Panc1 (cell line): ENCODE results near the gene BCL2L12. TPM values are rescaled to one million over a fixed set of nuclear protein-coding genes. Genes with fewer than 3 reads are reported as not detected.

Experiments used
- ATAC-seq: fragments of 200-7000 bp; cut with Tn5 transposase; 2 replicates; pipeline ENCODE4 v1.9.1; 2020; ENCODE audit warnings: mild to moderate bottlenecking, moderate library complexity
- BruUV-seq: library from RNA; stranded (reverse); fragments of 400-500 nt; replicated peaks from 2 replicates; lab custom pipeline; 2021; lab: Mats Ljungman, UMichigan
- CTCF ChIA-PET: fragments of 300-600 bp; sonication (Branson Sonifier 250); formaldehyde crosslinking; loops from one replicate; lab custom pipeline; 2022; ENCODE audit warnings: antibody characterized with exemption; lab: Charles Lee
- POLR2A ChIA-PET: fragments of 300-600 bp; sonication (Branson Sonifier 250); formaldehyde crosslinking; loops from one replicate; lab custom pipeline; 2022; ENCODE audit warnings: antibody characterized with exemption; lab: Charles Lee
- DNase-seq: peaks from one replicate; pipeline ENCODE4 v3.0.0-alpha.2; 2010; ENCODE audit warnings: low read depth, low spot score
- H3K27ac ChIP-seq: 2 replicates; pipeline ENCODE4 v1.5.1; 2011; ENCODE audit warnings: mild to moderate bottlenecking, low read length, inconsistent platforms
- H3K27me3 ChIP-seq: fragments of 200-500 bp; sonication (Bioruptor generic); 2 replicates; pipeline ENCODE4 v1.6.0; 2014; ENCODE audit warnings: low read length, inconsistent platforms; ENCODE audit not compliant: control insufficient read depth, insufficient read depth
- H3K36me3 ChIP-seq: fragments of 200-500 bp; sonication (Bioruptor generic); 2 replicates; pipeline ENCODE4 v1.5.1; 2014; ENCODE audit warnings: inconsistent platforms, mild to moderate bottlenecking, low read length, moderate library complexity; ENCODE audit not compliant: control insufficient read depth, insufficient read depth
- H3K4me1 ChIP-seq: 2 replicates; pipeline ENCODE4 v1.5.1; 2011; ENCODE audit warnings: inconsistent platforms, mild to moderate bottlenecking, low read length, moderate library complexity; ENCODE audit not compliant: control insufficient read depth, insufficient read depth
- H3K4me3 ChIP-seq, 2 experiments: 2 replicates each; pipeline ENCODE4 v1.5.1; 2011 to 2012; ENCODE audit warnings: low read depth in 2 of 2, low read length in 2 of 2, mild to moderate bottlenecking in 2 of 2, inconsistent platforms in 1 of 2, moderate library complexity in 1 of 2
- H3K9me3 ChIP-seq: fragments of 200-500 bp; sonication (Bioruptor generic); 2 replicates; pipeline ENCODE4 v1.5.1; 2014; ENCODE audit warnings: low read depth, mild to moderate bottlenecking, inconsistent platforms, low read length, moderate library complexity; ENCODE audit not compliant: control insufficient read depth, insufficient read depth
- POLR2AphosphoS5 ChIP-seq: IDR thresholded peaks from 2 replicates; pipeline ENCODE4 v1.6.1; 2012; ENCODE audit warnings: mild to moderate bottlenecking, low read depth, low read length, moderate library complexity
- SIN3A ChIP-seq: IDR thresholded peaks from 2 replicates; pipeline ENCODE4 v1.6.1; 2012; ENCODE audit warnings: low read depth, mild to moderate bottlenecking, low read length, moderate library complexity, borderline replicate concordance; ENCODE audit not compliant: insufficient read depth
- TCF7L2 ChIP-seq: IDR thresholded peaks from 2 replicates; pipeline ENCODE4 v1.6.1; 2011; ENCODE audit warnings: mild to moderate bottlenecking, low read depth, low read length, inconsistent platforms
- in situ Hi-C: cut with HindIII; loops from 2 replicates; pipeline ENCODE4 v1.10.0; 2016; ENCODE audit warnings: low sequenced_read_pairs, low pct_unique_long_range_greater_than_20kb
- intact Hi-C: fragments of 100-400 bp; cut with micrococcal nuclease; formaldehyde crosslinking; loops from one replicate; pipeline ENCODE4 v1.10.0; 2022; ENCODE audit not compliant: unreplicated experiment
- total RNA-seq: library from RNA; stranded (reverse); gene quantifications from one replicate; pipeline ENCODE4 v1.2.1, GENCODE V29; 2021; ENCODE audit not compliant: unreplicated experiment
- TF ChIP-seq, protein P1 (sequence below), 2 experiments: IDR thresholded peaks; 2 replicates each; pipeline ENCODE4 v1.6.1; 2011 to 2012; ENCODE audit warnings: low read depth in 2 of 2, control low read depth in 1 of 2, low read length in 1 of 2, mild to moderate bottlenecking in 1 of 2, moderate library complexity in 1 of 2; ENCODE audit not compliant: insufficient read depth in 1 of 2
- TF ChIP-seq, protein P2 (sequence below): fragments of 450-650 bp; IDR thresholded peaks from 2 replicates; pipeline ENCODE4 v1.5.1; 2017; ENCODE audit warnings: mild to moderate bottlenecking

Gene BCL2L12
- total RNA-seq, 1 experiment from 2014 or later = 69.6 TPM

DNA sequence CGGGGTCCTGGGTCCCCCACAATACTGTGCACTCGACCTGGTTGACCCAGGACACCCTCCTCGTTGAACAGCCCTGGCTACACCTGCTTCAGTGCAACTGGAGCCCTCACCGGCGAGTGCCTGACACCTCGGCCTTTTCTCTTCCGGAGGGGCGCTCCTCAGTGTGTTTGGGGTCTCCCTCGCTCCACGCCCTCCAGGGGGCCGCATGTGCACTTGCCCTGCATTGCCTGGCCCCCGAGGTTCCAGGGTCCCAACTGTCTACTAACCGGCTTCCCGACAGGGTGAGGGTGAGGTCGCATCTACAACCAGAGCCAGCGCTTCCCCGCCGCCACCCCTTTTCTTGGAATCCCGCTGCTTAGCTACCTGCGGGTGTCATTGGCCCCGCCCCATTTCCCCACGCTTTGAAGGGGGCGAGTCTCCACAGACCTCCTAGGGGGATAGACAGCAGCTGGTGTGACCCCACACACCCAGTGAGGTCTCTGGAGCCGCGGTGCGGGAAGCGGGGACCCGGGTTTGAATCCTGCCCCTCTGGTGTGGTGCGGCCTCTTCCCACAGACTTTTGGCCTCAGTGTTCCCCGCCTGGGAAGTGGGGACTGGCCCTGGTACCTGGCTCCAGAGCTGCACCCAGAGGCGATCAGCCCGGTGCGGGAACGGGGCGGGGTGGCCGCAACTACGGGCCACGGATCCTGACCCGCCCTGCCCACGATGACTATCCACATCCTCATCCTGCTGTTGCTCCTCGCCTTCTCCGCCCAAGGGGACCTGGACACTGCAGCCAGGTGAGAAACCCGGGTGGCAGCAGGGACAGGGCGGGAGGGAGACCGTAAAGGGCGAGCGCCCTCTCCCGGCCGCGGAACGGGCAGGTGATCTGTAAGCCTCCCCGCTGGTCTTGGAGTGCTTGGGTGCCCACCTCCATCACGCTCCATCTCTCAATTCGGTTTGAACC is 23.7 kb downstream of the BCL2L12 start, which contains the start of gene ADM5:
ADM5 (plus strand) TSS at position 462 of the 946 bp plus-strand sequence; CDS start at position 706, 244 bp downstream.
- intact Hi-C loops = no loop called here

DNA sequence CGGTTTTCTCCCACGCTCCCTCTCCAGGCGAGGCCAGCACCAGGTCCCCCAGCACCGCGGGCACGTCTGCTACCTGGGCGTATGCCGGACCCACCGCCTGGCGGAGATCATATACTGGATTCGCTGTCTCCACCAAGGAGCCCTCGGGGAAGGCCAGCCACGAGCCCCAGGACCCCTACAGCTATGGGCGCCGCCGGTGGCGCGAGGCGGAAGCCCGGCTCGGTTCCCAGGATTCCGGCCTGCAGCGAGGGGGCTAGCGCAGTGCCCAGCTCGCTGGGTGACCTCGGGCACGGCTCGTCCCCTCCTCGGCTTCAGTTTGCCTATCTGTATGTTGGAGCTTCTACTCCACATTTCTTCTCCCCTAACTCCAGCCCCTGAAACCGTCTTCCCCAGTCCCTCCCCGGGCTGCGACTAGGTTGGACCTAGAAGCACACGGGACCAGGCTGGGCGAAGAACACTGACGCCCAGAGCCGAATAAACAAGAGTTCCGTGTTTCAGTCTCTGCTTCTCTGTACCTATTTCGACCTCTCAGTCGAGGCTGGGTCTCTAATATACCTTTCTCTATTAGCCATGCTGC is 24.4 kb downstream of the BCL2L12 start:
- no peaks in the 10 kb centered on the region for H3K27me3 ChIP-seq
- intact Hi-C loops (no loop called here), in situ Hi-C loops (no loop called here)
- BruUV-seq = no TSS peak
- CTCF ChIA-PET = no interaction called here
- H3K4me1 ChIP-seq = 0 out of 2 replicates have a peak, but pooled peaks cover 2% of the 10 kb centered on the region
- no peaks in the 10 kb centered on the region for H3K9me3 ChIP-seq
- DNase-seq = no peak
- no peaks in the 10 kb centered on the region for H3K36me3 ChIP-seq
- TF ChIP-seq POLR2AphosphoS5 (no peak), TCF7L2 (no peak), SIN3A (no peak)
- TF ChIP-seq, protein P1, sequence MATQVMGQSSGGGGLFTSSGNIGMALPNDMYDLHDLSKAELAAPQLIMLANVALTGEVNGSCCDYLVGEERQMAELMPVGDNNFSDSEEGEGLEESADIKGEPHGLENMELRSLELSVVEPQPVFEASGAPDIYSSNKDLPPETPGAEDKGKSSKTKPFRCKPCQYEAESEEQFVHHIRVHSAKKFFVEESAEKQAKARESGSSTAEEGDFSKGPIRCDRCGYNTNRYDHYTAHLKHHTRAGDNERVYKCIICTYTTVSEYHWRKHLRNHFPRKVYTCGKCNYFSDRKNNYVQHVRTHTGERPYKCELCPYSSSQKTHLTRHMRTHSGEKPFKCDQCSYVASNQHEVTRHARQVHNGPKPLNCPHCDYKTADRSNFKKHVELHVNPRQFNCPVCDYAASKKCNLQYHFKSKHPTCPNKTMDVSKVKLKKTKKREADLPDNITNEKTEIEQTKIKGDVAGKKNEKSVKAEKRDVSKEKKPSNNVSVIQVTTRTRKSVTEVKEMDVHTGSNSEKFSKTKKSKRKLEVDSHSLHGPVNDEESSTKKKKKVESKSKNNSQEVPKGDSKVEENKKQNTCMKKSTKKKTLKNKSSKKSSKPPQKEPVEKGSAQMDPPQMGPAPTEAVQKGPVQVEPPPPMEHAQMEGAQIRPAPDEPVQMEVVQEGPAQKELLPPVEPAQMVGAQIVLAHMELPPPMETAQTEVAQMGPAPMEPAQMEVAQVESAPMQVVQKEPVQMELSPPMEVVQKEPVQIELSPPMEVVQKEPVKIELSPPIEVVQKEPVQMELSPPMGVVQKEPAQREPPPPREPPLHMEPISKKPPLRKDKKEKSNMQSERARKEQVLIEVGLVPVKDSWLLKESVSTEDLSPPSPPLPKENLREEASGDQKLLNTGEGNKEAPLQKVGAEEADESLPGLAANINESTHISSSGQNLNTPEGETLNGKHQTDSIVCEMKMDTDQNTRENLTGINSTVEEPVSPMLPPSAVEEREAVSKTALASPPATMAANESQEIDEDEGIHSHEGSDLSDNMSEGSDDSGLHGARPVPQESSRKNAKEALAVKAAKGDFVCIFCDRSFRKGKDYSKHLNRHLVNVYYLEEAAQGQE (IDR thresholded peaks at IDR 0.05; ENCODE audit: insufficient read depth in 1 of 2, low read depth in 2 of 2, low read length in 1 of 2) = no peak
- TF ChIP-seq, protein P2, sequence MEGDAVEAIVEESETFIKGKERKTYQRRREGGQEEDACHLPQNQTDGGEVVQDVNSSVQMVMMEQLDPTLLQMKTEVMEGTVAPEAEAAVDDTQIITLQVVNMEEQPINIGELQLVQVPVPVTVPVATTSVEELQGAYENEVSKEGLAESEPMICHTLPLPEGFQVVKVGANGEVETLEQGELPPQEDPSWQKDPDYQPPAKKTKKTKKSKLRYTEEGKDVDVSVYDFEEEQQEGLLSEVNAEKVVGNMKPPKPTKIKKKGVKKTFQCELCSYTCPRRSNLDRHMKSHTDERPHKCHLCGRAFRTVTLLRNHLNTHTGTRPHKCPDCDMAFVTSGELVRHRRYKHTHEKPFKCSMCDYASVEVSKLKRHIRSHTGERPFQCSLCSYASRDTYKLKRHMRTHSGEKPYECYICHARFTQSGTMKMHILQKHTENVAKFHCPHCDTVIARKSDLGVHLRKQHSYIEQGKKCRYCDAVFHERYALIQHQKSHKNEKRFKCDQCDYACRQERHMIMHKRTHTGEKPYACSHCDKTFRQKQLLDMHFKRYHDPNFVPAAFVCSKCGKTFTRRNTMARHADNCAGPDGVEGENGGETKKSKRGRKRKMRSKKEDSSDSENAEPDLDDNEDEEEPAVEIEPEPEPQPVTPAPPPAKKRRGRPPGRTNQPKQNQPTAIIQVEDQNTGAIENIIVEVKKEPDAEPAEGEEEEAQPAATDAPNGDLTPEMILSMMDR = no peak
- H3K4me3 ChIP-seq = peak overlapping the region in 1 of 2 experiments; percentile 33; a peak in 1 of 4 replicates
- H3K27ac ChIP-seq = no peak overlapping the region
- POLR2A ChIA-PET = no interaction called here
- no peak for ATAC-seq

More for the DNA sequence above, 23.7 kb downstream of the BCL2L12 start, which contains the start of gene ADM5:
- no peaks in the 10 kb centered on the region for H3K9me3 ChIP-seq
- no peaks in the 10 kb centered on the region for H3K27me3 ChIP-seq
- TF ChIP-seq TCF7L2 (no peak), POLR2AphosphoS5 (0 out of 2 replicates have a peak, but pooled peaks have one; percentile 9)
- ChIA-PET POLR2A (no interaction called here), CTCF (no interaction called here)
- no peak within 1 kb of the TSS for H3K27ac ChIP-seq
- 0 out of 2 replicates have a peak, but pooled peaks cover 2% of the 10 kb centered on the region for H3K4me1 ChIP-seq
- peak within 1 kb of the TSS in 1 of 2 experiments; percentile 33; a peak in 1 of 4 replicates for H3K4me3 ChIP-seq
- ATAC-seq = peak; percentile 6; the same call in 1 of the 2 replicates
- DNase-seq = no peak
- H3K36me3 ChIP-seq = no peaks in the 10 kb centered on the region
- BruUV-seq = no TSS peak
- in situ Hi-C loops = no loop called here
